Activated T-helper 17 cell treated with anti-CD3 and anti-CD28 coated beads, Interleukin-2, amount 50 U/mL, for 72 hours (primary cell): ENCODE measurements around the gene RCBTB2. TPM values are rescaled to one million over a fixed set of nuclear protein-coding genes. Genes with fewer than 3 reads are reported as not detected.
A peak's percentile ranks its signal among the peaks of the same experiment; 100 is the strongest.

ENCODE experiments used
- ATAC-seq: fragments of 150-1000 bp; cut with Tn5 transposase; replicated peaks from 2 replicates; pipeline ENCODE4 v1.10.0; 2021; ENCODE audit warnings: mild to moderate bottlenecking, moderate library complexity
- H3K27ac Mint-ChIP-seq: one replicate; pipeline ENCODE4 v1.8.0; 2022; ENCODE audit warnings: mixed read lengths
- H3K27me3 Mint-ChIP-seq: one replicate; pipeline ENCODE4 v1.8.0; 2022; ENCODE audit warnings: mixed read lengths
- H3K36me3 Mint-ChIP-seq: one replicate; pipeline ENCODE4 v1.8.0; 2022; ENCODE audit warnings: low read depth, mild to moderate bottlenecking, mixed read lengths
- H3K4me1 Mint-ChIP-seq: one replicate; pipeline ENCODE4 v1.8.0; 2022; ENCODE audit warnings: mixed read lengths
- H3K4me3 Mint-ChIP-seq: one replicate; pipeline ENCODE4 v1.8.0; 2022; ENCODE audit warnings: mild to moderate bottlenecking, mixed read lengths
- H3K9me3 Mint-ChIP-seq: one replicate; pipeline ENCODE4 v1.8.0; 2022; ENCODE audit warnings: mixed read lengths
- total RNA-seq, 2 donors: library from RNA; stranded (reverse); gene quantifications; one replicate each; pipeline ENCODE4 v1.2.3, GENCODE V29; 2022

Gene RCBTB2
- total RNA-seq, 2 donors from 2014 or later, result 6.1 to 7.7 TPM

GRCh38 chr13:48528720-48529119, 4.2 kb downstream of the RCBTB2 start:
- Mint-ChIP-seq H3K36me3 (peaks cover 8% of the 10 kb centered on the region), H3K4me3 (peak overlapping the region; percentile 22), H3K27me3 (no peaks in the 10 kb centered on the region), H3K27ac (peak overlapping the region; percentile 49), H3K9me3 (no peaks in the 10 kb centered on the region), H3K4me1 (peaks cover 5% of the 10 kb centered on the region)
- ATAC-seq, result no peak

DNA sequence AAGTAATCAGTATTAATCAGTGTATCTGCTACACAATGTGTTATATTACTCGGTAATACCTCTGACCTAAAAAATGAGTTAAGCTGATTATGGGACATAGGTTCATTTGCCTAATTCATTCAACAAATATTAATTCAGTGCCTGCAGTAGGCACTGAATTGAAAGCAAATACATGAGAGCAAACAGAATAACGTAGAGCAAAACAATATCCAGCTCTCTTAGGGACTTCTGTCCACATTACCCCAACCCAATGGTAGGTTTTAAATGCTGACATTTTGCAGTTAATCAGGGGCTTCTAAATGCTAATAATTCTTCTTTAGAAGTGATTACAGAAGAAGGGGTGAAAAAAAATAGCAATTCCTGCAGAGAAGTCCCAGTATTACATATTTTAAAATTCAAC, 4.9 kb downstream of the RCBTB2 start:
- Mint-ChIP-seq H3K4me3 (peak overlapping the region; percentile 22), H3K27me3 (no peaks in the 10 kb centered on the region), H3K9me3 (no peaks in the 10 kb centered on the region), H3K4me1 (peaks cover 4% of the 10 kb centered on the region), H3K27ac (no peak overlapping the region), H3K36me3 (peaks cover 8% of the 10 kb centered on the region)
- ATAC-seq, result no peak

DNA sequence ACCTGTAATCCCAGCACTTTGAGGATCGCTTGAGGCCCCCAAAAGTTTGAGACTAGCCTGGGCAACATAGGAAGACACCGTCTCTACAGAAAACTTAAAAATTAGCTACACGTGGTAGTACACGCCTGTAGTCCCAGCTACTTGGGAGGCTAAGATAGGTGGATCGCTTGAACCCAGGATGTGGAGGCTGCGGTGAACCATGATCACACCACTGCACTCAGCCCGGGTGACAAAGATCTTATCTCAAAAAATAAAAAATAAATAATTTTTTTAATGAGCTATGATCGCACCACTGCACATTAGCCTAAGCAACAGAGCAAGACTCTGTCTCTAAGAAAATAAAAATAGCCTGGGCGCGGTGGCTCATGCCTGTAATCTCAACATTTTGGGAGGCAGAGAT, 6.6 kb downstream of the RCBTB2 start:
- Mint-ChIP-seq H3K4me3 (no peak overlapping the region), H3K4me1 (peaks cover 4% of the 10 kb centered on the region), H3K27ac (no peak overlapping the region), H3K27me3 (no peaks in the 10 kb centered on the region), H3K9me3 (no peaks in the 10 kb centered on the region), H3K36me3 (no peaks in the 10 kb centered on the region)
- no peak for ATAC-seq

- Mint-ChIP-seq H3K4me3 (no peak overlapping the region), H3K27me3 (no peaks in the 10 kb centered on the region), H3K9me3 (no peaks in the 10 kb centered on the region), H3K4me1 (peaks cover 3% of the 10 kb centered on the region), H3K27ac (no peak overlapping the region), H3K36me3 (no peaks in the 10 kb centered on the region)
- ATAC-seq, result no peak
Measured at GRCh38 chr13:48518083-48518482, 14.8 kb downstream of the RCBTB2 start.

GRCh38 chr13:48515732-48516131, 17.1 kb downstream of the RCBTB2 start:
- no peaks in the 10 kb centered on the region for H3K36me3 Mint-ChIP-seq
- H3K9me3 Mint-ChIP-seq, result no peaks in the 10 kb centered on the region
- H3K27ac Mint-ChIP-seq, result no peak overlapping the region
- H3K27me3 Mint-ChIP-seq, result no peaks in the 10 kb centered on the region
- no peak overlapping the region for H3K4me3 Mint-ChIP-seq
- ATAC-seq, result no peak
- peaks cover 6% of the 10 kb centered on the region for H3K4me1 Mint-ChIP-seq

- no peaks in the 10 kb centered on the region for H3K36me3 Mint-ChIP-seq
Measured at GRCh38 chr13:48514793-48515192, 18.1 kb downstream of the RCBTB2 start.

DNA sequence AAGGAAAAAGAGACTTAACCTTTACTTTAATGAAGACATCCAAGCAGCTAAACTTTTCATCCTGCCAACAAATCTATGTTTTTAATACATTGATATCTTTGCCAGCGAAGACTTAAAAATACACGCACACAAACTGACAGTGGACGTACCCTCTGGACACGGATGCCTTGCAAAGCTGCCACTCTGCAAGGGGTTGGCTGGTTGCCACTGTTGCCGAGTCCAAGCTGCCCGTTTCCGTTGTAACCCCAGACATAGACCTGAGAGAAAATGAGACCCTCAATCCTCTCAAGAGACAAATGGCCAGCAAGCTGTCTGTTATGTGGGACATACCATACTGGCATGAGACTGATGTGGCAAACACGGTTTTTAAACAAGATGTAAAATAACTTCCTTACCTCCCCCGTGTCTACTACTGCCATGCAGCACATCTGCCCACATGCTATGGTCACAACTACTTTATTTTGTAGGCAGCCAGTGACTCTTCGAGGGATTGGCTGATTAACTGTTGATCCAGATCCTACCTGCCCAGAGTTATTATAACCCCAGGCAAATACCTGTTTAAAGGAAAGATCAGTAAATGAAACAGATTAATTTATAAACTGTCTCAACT, 21.2 kb downstream of the RCBTB2 start:
- Mint-ChIP-seq H3K4me1 (peaks cover 8% of the 10 kb centered on the region), H3K9me3 (no peaks in the 10 kb centered on the region), H3K4me3 (no peak overlapping the region)

More at GRCh38 chr13:48514793-48515192, 18.1 kb downstream of the RCBTB2 start:
- no peaks in the 10 kb centered on the region for H3K9me3 Mint-ChIP-seq
- no peaks in the 10 kb centered on the region for H3K27me3 Mint-ChIP-seq
- peaks cover 11% of the 10 kb centered on the region for H3K4me1 Mint-ChIP-seq
- no peak overlapping the region for H3K27ac Mint-ChIP-seq
- ATAC-seq, result no peak
- no peak overlapping the region for H3K4me3 Mint-ChIP-seq

DNA sequence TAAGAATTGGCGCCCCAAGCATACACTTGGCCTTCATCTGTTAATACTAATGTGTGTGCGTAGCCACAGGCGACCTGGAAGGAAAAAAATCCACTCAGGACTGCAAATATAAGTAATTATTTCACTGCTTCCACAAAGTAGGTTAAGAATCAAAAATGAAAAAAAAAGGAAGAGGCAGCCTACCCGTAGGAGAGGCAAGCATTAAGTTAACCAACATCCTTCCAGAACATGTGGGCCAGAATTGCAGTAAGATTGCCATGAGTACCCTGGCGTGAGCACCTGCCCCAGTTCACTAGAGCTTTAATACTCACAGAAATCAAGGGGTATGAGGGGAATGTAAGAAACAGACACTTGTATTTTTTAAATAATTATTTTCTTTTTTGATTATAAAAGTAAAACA, 22.2 kb downstream of the RCBTB2 start:
- ATAC-seq, result no peak
- Mint-ChIP-seq H3K27me3 (no peaks in the 10 kb centered on the region), H3K9me3 (no peaks in the 10 kb centered on the region), H3K4me1 (peaks cover 17% of the 10 kb centered on the region), H3K36me3 (no peaks in the 10 kb centered on the region), H3K27ac (no peak overlapping the region), H3K4me3 (peak overlapping the region; percentile 35)

More for the DNA sequence above, 21.2 kb downstream of the RCBTB2 start:
- ATAC-seq, result no peak
- H3K27ac Mint-ChIP-seq, result no peak overlapping the region
- no peaks in the 10 kb centered on the region for H3K36me3 Mint-ChIP-seq
- no peaks in the 10 kb centered on the region for H3K27me3 Mint-ChIP-seq

- Mint-ChIP-seq H3K4me3 (no peak overlapping the region), H3K9me3 (no peaks in the 10 kb centered on the region), H3K27me3 (no peaks in the 10 kb centered on the region), H3K4me1 (peaks cover 36% of the 10 kb centered on the region), H3K36me3 (no peaks in the 10 kb centered on the region), H3K27ac (no peak overlapping the region)
- ATAC-seq, result peak; percentile 11
Measured at GRCh38 chr13:48508011-48508410, 24.9 kb downstream of the RCBTB2 start.

DNA sequence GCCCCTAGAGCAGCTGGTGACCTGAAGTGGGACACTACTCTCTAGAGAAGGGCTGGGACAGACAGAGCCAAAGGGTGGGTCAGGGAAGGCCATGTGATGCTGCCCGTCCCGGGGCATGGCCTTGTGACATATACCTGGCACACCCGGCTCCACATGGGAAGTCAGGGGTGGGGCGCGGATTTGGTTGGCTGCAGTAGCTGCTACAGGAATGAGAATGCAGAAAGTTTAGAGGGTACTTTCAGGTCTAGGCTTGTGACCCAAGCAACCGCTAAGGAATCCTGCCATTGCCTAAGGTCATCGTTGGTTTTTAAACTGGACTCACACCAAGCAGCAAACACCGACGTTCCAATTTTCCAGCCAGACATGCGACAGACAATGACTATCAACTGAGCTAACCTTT, 25.9 kb downstream of the RCBTB2 start:
- ATAC-seq, result no peak
- Mint-ChIP-seq H3K36me3 (no peaks in the 10 kb centered on the region), H3K4me1 (peaks cover 32% of the 10 kb centered on the region), H3K4me3 (peak overlapping the region; percentile 75), H3K9me3 (no peaks in the 10 kb centered on the region), H3K27me3 (no peaks in the 10 kb centered on the region), H3K27ac (peak overlapping the region; percentile 90)

GRCh38 chr13:48506092-48506701, 26.7 kb downstream of the RCBTB2 start:
- Mint-ChIP-seq H3K4me3 (peak overlapping the region; percentile 75), H3K27me3 (no peaks in the 10 kb centered on the region), H3K36me3 (no peaks in the 10 kb centered on the region), H3K9me3 (no peaks in the 10 kb centered on the region), H3K27ac (peak overlapping the region; percentile 90), H3K4me1 (peaks cover 36% of the 10 kb centered on the region)
- ATAC-seq, result peak; percentile 10

DNA sequence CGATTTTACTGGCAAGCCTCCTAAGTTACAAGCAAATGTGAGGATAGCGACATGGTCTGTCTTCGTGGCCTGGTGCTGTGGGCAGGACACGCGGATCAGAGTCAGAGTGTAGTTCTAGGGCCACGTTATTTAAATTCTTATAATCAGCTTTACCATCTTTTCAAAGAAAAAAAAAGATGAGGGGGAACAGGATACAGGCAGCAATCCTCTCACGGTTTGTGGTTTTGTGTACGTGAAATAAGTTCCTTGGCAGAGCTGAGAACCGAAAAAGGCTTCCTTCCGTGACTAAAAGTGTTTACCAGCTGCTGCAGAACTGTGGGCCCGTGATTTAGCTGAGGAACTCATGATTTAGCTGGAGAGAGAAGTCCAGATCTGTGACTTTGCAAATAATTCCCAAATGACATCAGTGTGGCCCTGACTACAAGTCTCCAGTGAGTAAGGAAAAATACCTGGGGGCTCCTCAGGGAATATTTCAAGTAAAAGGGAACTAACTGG, 27.2 kb downstream of the RCBTB2 start:
- ATAC-seq, result peak; percentile 81
- H3K27ac Mint-ChIP-seq, result peak overlapping the region; percentile 90
- no peaks in the 10 kb centered on the region for H3K36me3 Mint-ChIP-seq
- H3K9me3 Mint-ChIP-seq, result no peaks in the 10 kb centered on the region
- H3K4me3 Mint-ChIP-seq, result peak overlapping the region; percentile 75
- no peaks in the 10 kb centered on the region for H3K27me3 Mint-ChIP-seq
- H3K4me1 Mint-ChIP-seq, result peaks cover 36% of the 10 kb centered on the region

- Mint-ChIP-seq H3K4me3 (peak overlapping the region; percentile 75), H3K27me3 (no peaks in the 10 kb centered on the region), H3K27ac (peak overlapping the region; percentile 90), H3K4me1 (peaks cover 33% of the 10 kb centered on the region), H3K36me3 (no peaks in the 10 kb centered on the region), H3K9me3 (no peaks in the 10 kb centered on the region)
- peak; percentile 38 for ATAC-seq
Measured at GRCh38 chr13:48505012-48505411, 27.9 kb downstream of the RCBTB2 start.

DNA sequence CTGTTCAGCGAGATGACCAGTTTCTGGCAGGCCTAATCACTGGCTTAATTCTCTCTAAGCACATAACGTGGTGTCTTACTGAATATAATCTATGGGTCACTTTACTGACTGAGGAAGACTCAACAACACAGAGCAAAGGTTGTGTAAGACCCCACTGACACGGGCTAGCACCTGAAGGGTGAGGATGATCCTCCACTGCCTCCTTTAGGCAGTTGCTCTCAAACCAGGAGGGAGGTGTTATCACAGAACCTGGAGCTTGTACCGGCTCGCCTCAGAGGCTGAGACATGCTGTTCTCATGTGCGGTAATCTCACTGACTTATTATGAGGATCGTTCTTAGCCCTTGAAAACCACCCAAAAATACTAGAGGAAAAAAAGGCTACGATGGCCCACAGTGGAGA, 28.3 kb downstream of the RCBTB2 start:
- H3K4me3 Mint-ChIP-seq, result peak overlapping the region; percentile 75
- ATAC-seq, result no peak
- H3K4me1 Mint-ChIP-seq, result peaks cover 30% of the 10 kb centered on the region
- peak overlapping the region; percentile 90 for H3K27ac Mint-ChIP-seq
- H3K36me3 Mint-ChIP-seq, result no peaks in the 10 kb centered on the region
- no peaks in the 10 kb centered on the region for H3K9me3 Mint-ChIP-seq
- H3K27me3 Mint-ChIP-seq, result no peaks in the 10 kb centered on the region

DNA sequence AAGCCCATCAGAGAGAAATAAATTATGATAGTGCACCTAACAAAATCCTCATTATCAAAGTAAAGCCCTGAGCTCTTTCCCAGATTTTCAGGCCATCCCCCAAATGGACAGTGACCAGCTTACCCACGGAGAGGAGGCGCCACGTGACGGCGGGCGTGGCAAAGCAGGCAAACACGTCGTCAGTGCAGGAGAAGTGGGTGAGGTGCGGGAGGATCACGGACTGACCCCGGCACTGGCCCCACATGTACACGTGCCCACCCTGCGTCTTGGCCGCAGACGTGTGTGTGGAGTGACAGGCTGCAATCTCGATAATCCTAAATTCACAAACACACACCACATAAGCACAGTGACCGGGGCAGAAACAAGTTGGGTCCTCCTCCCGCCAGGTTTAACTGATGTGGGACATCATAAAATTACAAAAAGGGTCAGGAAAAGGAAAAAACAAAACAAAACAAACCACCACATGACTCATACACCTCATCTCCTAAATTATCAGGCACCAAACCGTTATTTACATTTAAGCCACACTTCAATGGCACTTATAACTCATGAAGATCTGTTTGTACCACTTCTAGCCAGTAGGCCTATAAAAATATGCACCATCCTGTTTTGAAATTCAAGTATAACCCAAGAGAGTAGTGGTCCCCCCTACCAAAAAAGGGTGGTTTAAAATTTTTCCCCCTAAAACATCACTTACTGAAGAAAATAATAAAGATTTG, 30.1 kb downstream of the RCBTB2 start:
- Mint-ChIP-seq H3K9me3 (no peaks in the 10 kb centered on the region), H3K4me3 (no peak overlapping the region), H3K27me3 (no peaks in the 10 kb centered on the region), H3K4me1 (peaks cover 38% of the 10 kb centered on the region), H3K36me3 (no peaks in the 10 kb centered on the region), H3K27ac (no peak overlapping the region)
- no peak for ATAC-seq
